AG09309 (cell line): Measurements from ENCODE around the gene CBARP.
A peak's percentile ranks its signal among the peaks of the same experiment; 100 is the strongest.

ENCODE experiments used
- DNase-seq: peaks from one replicate; pipeline ENCODE4 v3.0.0-alpha.2; 2010; ENCODE audit warnings: low read depth
- H3K4me3 ChIP-seq: 2 replicates; pipeline ENCODE4 v1.5.1; 2011; ENCODE audit warnings: mild to moderate bottlenecking, low read depth, low read length, moderate library complexity; ENCODE audit not compliant: control insufficient read depth
- CTCF ChIP-seq: IDR thresholded peaks from 2 replicates; pipeline ENCODE4 v1.5.1; 2011; ENCODE audit warnings: mild to moderate bottlenecking, low read depth, low read length, inconsistent platforms; ENCODE audit not compliant: insufficient read depth, control insufficient read depth; ENCODE audit errors: missing control alignments

Gene CBARP

GRCh38 chr19:1283207-1283916, 45.6 kb upstream of the CBARP start:
- H3K4me3 ChIP-seq = no peak overlapping the region
- DNase-seq = no peak
- no peak for TF ChIP-seq CTCF

- no peak overlapping the region for H3K4me3 ChIP-seq
These were observed 44.9 kb upstream of the CBARP start for GRCh38 chr19:1282588-1283206.

GRCh38 chr19:1281569-1282287, 43.9 kb upstream of the CBARP start:
- no peak for DNase-seq
- no peak for TF ChIP-seq CTCF
- H3K4me3 ChIP-seq = no peak overlapping the region

More at GRCh38 chr19:1282588-1283206, 44.9 kb upstream of the CBARP start:
- DNase-seq = no peak
- no peak for TF ChIP-seq CTCF

GRCh38 chr19:1280636-1281568, 43.1 kb upstream of the CBARP start:
- no peak for TF ChIP-seq CTCF
- no peak overlapping the region for H3K4me3 ChIP-seq
- no peak for DNase-seq

- no peak for DNase-seq
- H3K4me3 ChIP-seq = no peak overlapping the region
- TF ChIP-seq CTCF = peak; percentile 96
These were observed 42.1 kb upstream of the CBARP start for GRCh38 chr19:1279782-1280341.
